Activated naive CD8-positive, alpha-beta T cell treated with anti-CD3 and anti-CD28 coated beads, Interleukin-2, amount 10 ng/mL, durations not matched to agents 7 days and 5 days (primary cell): Measurements from ENCODE around the gene SLC31A1. TPM values are rescaled to one million over a fixed set of nuclear protein-coding genes. Genes with fewer than 3 reads are reported as not detected.
A peak's percentile ranks its signal among the peaks of the same experiment; 100 is the strongest.
"Not testable (repeated sequence)": the region's sequence is repeated elsewhere in the genome, so short reads cannot be mapped to it uniquely, and the experiment has no call there.

Source experiments
- ATAC-seq: fragments of 150-1000 bp; cut with Tn5 transposase; one replicate; pipeline ENCODE4 v1.10.0; 2021; ENCODE audit warnings: low read depth, moderate library complexity
- POLR2A ChIA-PET: fragments of 350-600 bp; sonication (Branson Sonifier 250); formaldehyde crosslinking; loops from one replicate; lab custom pipeline; 2021; ENCODE audit warnings: antibody characterized with exemption; lab: Charles Lee
- DNase-seq: peaks from one replicate; pipeline ENCODE4 v3.0.0; 2021
- H3K27ac Mint-ChIP-seq: one replicate; pipeline ENCODE4 v1.8.0; 2022; ENCODE audit warnings: mild to moderate bottlenecking, mixed read lengths
- H3K27me3 Mint-ChIP-seq: one replicate; pipeline ENCODE4 v1.8.0; 2022; ENCODE audit warnings: mild to moderate bottlenecking, moderate library complexity, mixed read lengths
- H3K36me3 Mint-ChIP-seq: one replicate; pipeline ENCODE4 v1.8.0; 2021; ENCODE audit warnings: mild to moderate bottlenecking, mixed read lengths
- H3K4me1 Mint-ChIP-seq: one replicate; pipeline ENCODE4 v1.8.0; 2021; ENCODE audit warnings: mixed read lengths
- H3K4me3 Mint-ChIP-seq: one replicate; pipeline ENCODE4 v1.8.0; 2022; ENCODE audit warnings: mild to moderate bottlenecking, moderate library complexity, mixed read lengths
- H3K9me3 Mint-ChIP-seq: one replicate; pipeline ENCODE4 v1.8.0; 2021; ENCODE audit warnings: mixed read lengths
- total RNA-seq, 2 experiments: library from RNA; stranded (reverse); gene quantifications; one replicate each; pipeline ENCODE4 v1.2.3, GENCODE V29; 2021

Gene SLC31A1
- total RNA-seq, 2 experiments from 2014 or later, result 8.8 to 9.3 TPM

DNA sequence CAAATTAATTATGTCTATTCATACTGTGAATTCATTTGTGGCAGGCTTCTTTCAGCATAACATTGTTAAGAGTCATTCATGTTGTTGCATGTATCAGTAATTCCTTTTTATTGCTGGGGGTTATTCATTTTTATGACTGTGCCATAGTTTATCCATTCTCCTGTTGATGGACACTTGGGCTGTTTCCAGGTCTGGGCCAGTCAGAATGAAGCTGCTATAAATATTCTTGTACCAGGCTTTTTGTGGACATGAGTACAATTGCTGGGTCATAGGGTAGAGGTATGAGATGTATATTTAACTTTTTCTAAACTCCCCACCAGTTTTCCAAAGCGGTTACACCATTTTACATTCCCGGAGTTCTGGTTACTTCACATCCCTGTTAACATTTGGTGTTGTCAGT is 67.7 kb downstream of the SLC31A1 start:
- no peaks in the 10 kb centered on the region for H3K9me3 Mint-ChIP-seq
- ATAC-seq (no peak), DNase-seq (no peak)
- no peak overlapping the region for H3K27ac Mint-ChIP-seq
- H3K4me1 Mint-ChIP-seq, result peaks cover 2% of the 10 kb centered on the region
- no peaks in the 10 kb centered on the region for H3K27me3 Mint-ChIP-seq
- H3K36me3 Mint-ChIP-seq, result peaks cover 31% of the 10 kb centered on the region
- no peak overlapping the region for H3K4me3 Mint-ChIP-seq
- POLR2A ChIA-PET, result no interaction called here

DNA sequence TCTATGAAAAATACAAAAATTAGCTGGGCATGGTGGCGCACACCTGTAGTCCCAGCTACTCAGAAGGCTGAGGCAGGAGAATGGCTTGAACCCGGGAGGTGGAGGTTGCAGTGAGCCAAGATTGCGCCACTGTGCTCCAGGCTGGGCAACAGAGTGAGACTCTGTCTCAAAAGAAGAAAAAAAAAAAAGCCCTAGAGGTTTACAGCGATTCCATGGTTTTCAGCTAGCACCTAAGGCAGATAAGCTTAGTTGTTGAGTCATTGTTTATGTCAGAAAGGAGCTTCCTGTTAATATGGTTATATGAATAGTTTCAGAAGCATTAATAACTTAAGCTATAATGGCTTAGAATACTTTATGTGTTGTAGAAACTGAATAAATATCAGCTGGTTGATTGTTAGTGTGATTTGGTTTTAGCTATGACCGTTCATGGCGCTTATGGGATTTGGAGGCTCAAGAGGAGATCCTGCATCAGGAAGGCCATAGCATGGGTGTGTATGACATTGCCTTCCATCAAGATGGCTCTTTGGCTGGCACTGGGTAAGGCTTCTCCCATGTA is 68.8 kb downstream of the SLC31A1 start:
- peaks cover 25% of the 10 kb centered on the region for H3K36me3 Mint-ChIP-seq
- POLR2A ChIA-PET, result interaction anchor here (0.7 to 1.9 kb wide), 3 partner anchors 15 to 120 kb away, joined by 3 to 7 read pairs (median 3); partner anchors contain the start of genes C9orf43, CDC26, POLE3 and PRPF4

DNA sequence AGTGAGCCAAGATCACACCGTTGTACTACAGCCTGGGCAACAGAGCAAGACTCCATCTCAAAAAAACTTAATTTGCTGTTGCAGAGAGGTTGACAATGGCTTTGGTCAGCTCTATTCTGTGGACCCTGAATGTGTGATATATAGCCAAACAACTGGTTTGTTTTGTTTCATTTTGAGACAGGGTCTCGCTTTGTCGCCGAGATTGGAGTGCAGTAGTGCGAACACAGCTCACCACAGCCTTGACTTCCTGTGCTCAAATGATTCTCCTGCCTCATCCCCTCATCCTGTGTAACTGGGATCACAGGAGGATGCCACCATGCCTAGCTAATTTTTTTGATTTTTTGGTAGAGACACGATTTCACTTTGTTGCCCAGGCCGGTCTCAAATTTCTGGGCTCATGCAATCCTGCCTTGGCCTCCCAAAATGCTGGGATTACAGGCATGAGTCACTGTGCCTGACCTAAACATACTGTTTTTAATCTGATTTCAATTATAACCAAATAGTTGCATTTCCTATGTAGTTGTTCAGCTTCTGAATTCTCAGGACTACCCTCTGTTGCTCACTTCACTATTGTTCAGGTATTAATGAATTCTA is 72.0 kb downstream of the SLC31A1 start:
- Mint-ChIP-seq H3K4me1 (peaks cover 3% of the 10 kb centered on the region), H3K27ac (no peak overlapping the region), H3K27me3 (no peaks in the 10 kb centered on the region), H3K9me3 (no peaks in the 10 kb centered on the region), H3K4me3 (no peak overlapping the region), H3K36me3 (peaks cover 21% of the 10 kb centered on the region)
- POLR2A ChIA-PET, result no interaction called here
- DNase-seq (no peak), ATAC-seq (no peak)

More for the DNA sequence above, 68.8 kb downstream of the SLC31A1 start:
- Mint-ChIP-seq H3K27ac (no peak overlapping the region), H3K27me3 (no peaks in the 10 kb centered on the region), H3K4me3 (no peak overlapping the region), H3K4me1 (peaks cover 3% of the 10 kb centered on the region), H3K9me3 (no peaks in the 10 kb centered on the region)
- DNase-seq (no peak), ATAC-seq (no peak)

DNA sequence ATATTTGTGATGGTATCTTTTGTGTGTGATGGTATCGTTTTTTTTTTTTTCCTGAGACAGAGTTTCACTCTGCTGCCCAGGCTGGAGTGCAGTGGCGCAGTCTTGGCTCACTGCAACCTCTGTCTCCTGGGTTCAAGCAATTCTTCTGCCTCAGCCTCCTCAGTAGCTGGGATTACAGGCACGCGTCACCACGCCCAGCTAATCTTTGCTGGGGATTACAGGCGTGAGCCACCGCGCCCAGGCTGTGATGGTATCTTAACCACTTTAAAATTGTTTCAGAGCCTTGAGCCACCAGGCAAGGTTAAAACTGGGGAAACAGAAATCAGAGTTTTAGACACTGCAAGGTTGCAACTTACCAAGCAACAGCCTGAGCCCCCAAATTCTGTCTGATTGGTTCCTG is 74.9 kb downstream of the SLC31A1 start:
- H3K4me1 Mint-ChIP-seq, DNase-seq, H3K4me3 Mint-ChIP-seq, POLR2A ChIA-PET, H3K9me3 Mint-ChIP-seq, H3K36me3 Mint-ChIP-seq, H3K27ac Mint-ChIP-seq, ATAC-seq: not testable (repeated sequence)
- H3K27me3 Mint-ChIP-seq, result peaks cover 13% of the 10 kb centered on the region

DNA sequence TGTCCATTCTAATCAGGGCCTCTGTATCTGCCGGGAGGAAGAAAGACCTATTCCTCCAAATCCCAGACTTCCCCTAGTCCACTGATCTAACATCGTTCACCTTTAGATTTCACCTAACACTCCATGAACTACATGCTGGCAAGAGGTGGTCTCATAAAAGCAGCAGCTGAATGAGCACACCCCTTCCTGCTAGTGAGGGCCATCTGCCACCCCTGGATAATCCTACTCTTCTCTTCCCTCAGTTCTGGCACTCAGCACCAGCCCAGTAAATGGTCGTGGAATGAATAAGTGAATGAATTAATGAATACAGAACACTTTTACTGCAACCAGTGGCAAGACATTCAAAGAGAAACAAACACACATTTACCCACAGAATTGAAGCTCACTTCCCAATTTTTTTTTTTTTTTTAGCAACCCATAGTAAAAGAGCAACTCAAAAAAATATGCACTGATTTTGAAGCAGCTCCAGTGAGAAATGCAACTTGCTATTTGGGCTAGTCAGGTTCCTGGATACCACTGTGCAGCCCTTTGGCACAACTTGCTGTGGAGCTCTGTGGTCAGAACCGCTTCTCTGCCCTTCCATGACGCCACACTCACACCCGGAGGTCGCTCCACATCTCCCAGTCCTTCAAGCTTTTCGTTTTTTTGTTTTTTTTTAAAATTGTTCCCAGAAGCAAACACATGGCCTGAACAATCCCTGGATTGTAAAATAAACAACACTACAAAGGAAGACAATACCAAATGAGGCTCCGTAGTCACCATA is 75.6 kb downstream of the SLC31A1 start:
- POLR2A ChIA-PET, result no interaction called here
- H3K9me3 Mint-ChIP-seq, result no peaks in the 10 kb centered on the region
- no peak for DNase-seq
- H3K4me3 Mint-ChIP-seq, result no peak overlapping the region
- ATAC-seq, result no peak
- peaks cover 2% of the 10 kb centered on the region for H3K36me3 Mint-ChIP-seq
- peaks cover 13% of the 10 kb centered on the region for H3K27me3 Mint-ChIP-seq
- H3K4me1 Mint-ChIP-seq, result peaks cover 8% of the 10 kb centered on the region
- no peak overlapping the region for H3K27ac Mint-ChIP-seq

DNA sequence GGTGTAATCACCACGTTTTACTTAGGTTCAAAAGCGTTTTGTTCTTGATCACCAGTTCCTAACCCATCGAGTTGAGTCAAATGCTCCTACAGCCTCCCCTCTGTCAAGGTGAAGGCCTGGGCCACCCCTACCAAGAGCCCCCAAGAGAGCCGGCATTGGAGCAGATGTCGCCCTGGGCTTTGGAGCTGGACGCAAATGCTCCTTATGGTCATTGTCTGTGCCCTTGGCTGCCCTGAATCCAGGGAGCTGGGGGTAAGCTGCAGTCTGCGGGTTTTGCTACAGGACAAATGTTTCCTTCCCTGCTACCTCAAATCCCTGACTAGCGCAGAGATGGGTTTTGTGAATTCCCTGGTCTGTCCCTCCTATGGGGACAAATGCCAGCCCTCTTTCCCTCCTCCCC is 77.0 kb downstream of the SLC31A1 start:
- Mint-ChIP-seq H3K4me1 (peaks cover 8% of the 10 kb centered on the region), H3K4me3 (no peak overlapping the region), H3K27me3 (peaks cover 15% of the 10 kb centered on the region), H3K9me3 (no peaks in the 10 kb centered on the region), H3K27ac (no peak overlapping the region), H3K36me3 (no peaks in the 10 kb centered on the region)
- ATAC-seq (no peak), DNase-seq (no peak)
- POLR2A ChIA-PET, result interaction anchor here (1.0 kb wide), 1 partner anchor 23 kb away, joined by 3 read pairs; the partner anchor contains the start of genes CDC26 and PRPF4

DNA sequence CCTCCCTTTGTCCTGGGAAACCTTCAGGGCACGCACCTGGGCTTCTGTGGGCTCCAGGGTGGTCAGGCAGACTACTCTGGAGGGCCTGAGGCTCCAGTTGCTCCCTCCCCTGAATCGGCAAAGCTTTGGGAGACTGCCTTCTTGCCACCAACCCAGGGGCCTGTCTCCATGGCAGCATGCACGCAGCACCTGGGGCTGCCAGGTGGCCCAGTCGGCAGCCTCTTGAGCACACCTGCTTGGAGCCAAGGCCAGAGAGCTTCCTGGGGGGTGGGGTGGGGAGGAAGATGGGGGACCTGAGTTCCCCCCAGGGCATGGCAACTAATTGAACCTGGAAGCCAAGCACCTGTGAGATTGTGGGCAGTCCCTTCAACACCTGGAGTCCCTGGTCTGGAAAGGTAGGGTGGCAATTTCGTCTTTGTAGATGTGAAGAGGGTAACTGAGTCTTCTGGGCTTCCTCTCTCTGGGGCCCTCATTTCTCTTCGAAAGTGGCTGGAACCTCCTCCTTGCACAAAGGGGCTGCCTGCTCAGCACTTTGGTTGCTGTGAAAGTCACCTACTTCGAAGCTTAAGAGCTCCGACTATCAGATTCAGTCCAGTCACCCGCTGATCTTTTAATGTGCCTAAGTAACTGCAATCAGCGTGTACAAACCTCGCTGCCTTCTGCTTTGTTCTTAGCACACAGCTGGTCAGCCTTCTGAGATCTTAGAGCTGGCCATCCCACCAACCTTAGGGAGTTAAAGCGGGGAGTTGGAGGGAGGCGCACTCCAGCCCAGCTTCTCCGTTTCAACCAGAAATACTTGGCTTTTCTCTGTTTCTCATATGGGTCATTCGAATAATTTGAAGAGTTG is 77.8 kb downstream of the SLC31A1 start:
- Mint-ChIP-seq H3K4me1 (peaks cover 8% of the 10 kb centered on the region), H3K36me3 (no peaks in the 10 kb centered on the region), H3K9me3 (no peaks in the 10 kb centered on the region), H3K27ac (no peak overlapping the region), H3K4me3 (no peak overlapping the region), H3K27me3 (peaks cover 15% of the 10 kb centered on the region)
- POLR2A ChIA-PET, result interaction anchor here (1.0 kb wide), 1 partner anchor 24 kb away, joined by 3 read pairs; the partner anchor contains the start of genes CDC26 and PRPF4
- no peak for ATAC-seq
- no peak for DNase-seq

DNA sequence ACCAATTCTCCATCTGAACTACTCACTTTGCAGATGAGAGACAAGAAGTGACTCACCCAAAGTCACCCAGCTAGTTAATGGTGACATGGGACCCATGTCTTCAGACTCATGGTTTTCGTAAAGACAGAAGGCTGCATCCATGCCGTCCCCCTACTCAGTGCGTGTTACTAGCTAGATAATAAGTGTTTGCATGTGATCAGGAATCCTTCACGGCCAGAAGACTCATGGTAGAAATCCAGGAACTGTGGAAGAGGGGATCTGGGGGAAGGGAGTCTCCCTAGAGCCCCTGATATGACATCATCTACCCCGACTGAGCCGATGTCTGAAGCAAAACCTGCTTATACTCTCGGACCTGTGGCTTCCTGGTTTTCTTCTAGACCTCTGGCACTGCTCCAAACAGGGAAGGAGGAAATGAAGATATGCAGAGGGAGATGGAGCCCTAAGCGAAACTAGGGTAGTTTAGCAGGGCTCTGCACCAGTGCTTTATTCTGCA is 78.5 kb downstream of the SLC31A1 start:
- DNase-seq (no peak), ATAC-seq (no peak)
- Mint-ChIP-seq H3K4me1 (peaks cover 8% of the 10 kb centered on the region), H3K4me3 (no peak overlapping the region), H3K27me3 (peaks cover 16% of the 10 kb centered on the region), H3K27ac (peak overlapping the region; percentile 48), H3K36me3 (no peaks in the 10 kb centered on the region), H3K9me3 (no peaks in the 10 kb centered on the region)
- POLR2A ChIA-PET, result no interaction called here

DNA sequence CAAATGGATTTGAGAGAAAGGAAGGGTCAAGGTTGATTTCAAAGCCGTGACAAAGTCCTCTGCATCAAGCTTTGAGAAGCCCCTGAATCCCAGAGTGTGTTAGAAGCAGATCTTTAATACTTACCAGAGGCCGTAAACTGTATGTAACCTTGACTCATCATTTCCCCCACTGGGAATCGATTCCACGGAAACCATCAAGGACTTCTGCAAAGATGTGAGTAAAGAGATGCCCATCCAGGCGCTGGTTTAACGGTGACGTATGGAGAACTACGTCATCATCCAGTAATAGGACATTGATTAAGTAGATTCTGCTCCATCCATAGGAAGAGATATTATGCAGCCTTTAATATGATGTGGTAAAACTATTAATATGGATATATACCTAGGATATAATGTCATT is 80.2 kb downstream of the SLC31A1 start:
- Mint-ChIP-seq H3K4me3 (no peak overlapping the region), H3K9me3 (no peaks in the 10 kb centered on the region), H3K4me1 (peaks cover 6% of the 10 kb centered on the region), H3K36me3 (no peaks in the 10 kb centered on the region), H3K27ac (no peak overlapping the region), H3K27me3 (peaks cover 17% of the 10 kb centered on the region)
- DNase-seq (no peak), ATAC-seq (no peak)
- POLR2A ChIA-PET, result no interaction called here

DNA sequence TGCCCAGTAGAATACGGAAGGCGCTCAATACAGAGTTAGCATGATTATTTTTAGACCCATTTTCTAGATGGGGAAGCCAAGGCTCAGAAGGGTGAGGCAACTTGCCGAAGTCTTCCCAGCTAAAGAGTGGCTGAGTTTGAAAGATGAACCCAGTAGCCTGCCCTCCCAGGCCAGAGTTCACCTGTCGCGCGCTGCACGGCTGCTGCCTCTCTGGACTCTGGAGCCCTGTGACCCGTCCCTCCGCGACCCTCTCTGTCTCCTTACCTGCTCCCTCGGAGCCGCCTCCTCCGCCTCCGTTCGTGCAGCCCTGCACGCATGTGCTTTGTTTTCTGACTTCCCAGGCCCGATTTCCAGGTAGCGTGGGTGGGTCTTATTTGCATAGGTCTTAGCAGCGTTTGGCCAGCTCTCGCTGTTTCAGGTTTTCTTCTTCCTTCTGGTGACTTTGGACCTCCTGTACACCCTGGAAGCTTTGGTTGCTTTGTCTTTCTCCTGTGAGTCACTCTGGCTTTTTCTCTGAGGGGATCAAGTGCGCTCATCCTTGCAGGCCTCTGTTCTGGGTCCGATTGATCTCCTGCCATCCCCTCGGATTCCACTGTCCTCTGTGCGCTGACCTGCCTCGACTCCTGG is 81.6 kb downstream of the SLC31A1 start, which contains the start of gene RNF183:
RNF183 (minus strand) TSS at position 585 of the 627 bp plus-strand sequence. CDS start 5,192 bp downstream, outside the sequence.
- H3K27ac Mint-ChIP-seq, result no peak within 1 kb of the TSS
- H3K4me3 Mint-ChIP-seq, result no peak within 1 kb of the TSS
- POLR2A ChIA-PET, result no interaction called here
- ATAC-seq (no peak), DNase-seq (no peak)
- peaks cover 17% of the 10 kb centered on the region for H3K27me3 Mint-ChIP-seq
- peaks cover 6% of the 10 kb centered on the region for H3K4me1 Mint-ChIP-seq
- no peaks in the 10 kb centered on the region for H3K9me3 Mint-ChIP-seq
- H3K36me3 Mint-ChIP-seq, result no peaks in the 10 kb centered on the region

DNA sequence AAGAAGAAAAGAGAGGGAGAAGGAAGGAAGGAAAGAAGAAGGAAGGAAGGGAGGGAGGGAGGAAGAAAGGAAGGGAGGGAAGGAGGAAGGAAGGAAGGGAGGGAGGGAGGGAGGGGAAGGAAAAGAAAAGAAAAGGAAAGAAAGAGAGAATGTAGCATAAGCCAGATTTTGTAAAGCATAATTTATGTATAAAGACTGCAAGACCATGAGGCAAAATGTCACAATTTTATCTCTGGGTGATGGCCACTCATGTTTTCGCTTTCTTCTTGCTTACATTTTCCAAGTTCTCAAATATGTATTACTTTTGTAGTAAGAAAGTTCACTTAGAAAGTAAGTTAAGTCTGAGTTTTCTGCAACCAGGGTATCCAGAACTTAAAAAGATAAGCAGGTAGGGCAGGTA is 85.2 kb downstream of the SLC31A1 start:
- Mint-ChIP-seq H3K36me3 (no peaks in the 10 kb centered on the region), H3K4me3 (no peak overlapping the region), H3K9me3 (no peaks in the 10 kb centered on the region), H3K27me3 (peaks cover 4% of the 10 kb centered on the region), H3K27ac (peak overlapping the region; percentile 48), H3K4me1 (no peaks in the 10 kb centered on the region)
- ATAC-seq, result no peak
- DNase-seq, result no peak
- POLR2A ChIA-PET, result no interaction called here

DNA sequence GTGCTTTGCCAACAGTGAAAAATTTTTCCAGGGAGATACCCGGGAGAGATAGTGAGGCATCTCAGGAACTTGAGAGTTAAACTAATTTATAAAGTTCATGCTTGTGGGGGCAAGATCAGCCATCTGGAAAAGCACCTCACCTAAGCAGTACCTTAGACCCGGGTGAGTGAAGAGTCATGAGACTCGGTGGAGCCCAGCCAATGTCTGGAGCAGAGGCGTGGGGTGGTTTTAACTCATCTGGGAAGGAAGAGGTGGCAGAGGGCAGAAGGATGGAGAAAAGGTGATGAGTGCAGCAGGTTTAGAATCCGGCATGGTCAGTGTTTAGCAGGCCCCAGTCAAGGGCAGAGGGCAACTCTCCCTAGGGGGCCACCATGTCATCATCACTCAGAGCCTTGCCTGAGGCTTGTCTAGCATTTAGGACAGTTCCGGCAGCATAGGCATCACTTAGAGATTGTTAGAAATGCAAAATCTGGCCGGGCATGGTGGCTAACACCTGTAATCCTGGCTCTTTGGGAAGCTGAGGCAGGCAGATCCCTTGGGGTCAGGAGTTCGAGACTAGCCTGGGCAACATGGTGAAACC is 86.1 kb downstream of the SLC31A1 start:
- no peak for DNase-seq
- POLR2A ChIA-PET, result no interaction called here
- Mint-ChIP-seq H3K27me3 (peaks cover 4% of the 10 kb centered on the region), H3K9me3 (no peaks in the 10 kb centered on the region), H3K36me3 (no peaks in the 10 kb centered on the region), H3K27ac (peak overlapping the region; percentile 54), H3K4me3 (no peak overlapping the region), H3K4me1 (no peaks in the 10 kb centered on the region)
- no peak for ATAC-seq
